GM18498 (cell line): ENCODE measurements around the gene RBFOX1.

Experiments
- ATAC-seq: cut with Tn5 transposase; IDR thresholded peaks from one replicate; pipeline ENCODE4 v1.9.1; 2021; ENCODE audit warnings: mild to moderate bottlenecking, moderate library complexity; ENCODE audit not compliant: unreplicated experiment

RBFOX1 gene

GRCh38 chr16:7745276-7745675 is 412.6 kb downstream of the RBFOX1 start:
- ATAC-seq, result no peak

- ATAC-seq, result no peak
Observed at GRCh38 chr16:7746941-7747340, 414.3 kb downstream of the RBFOX1 start.

GRCh38 chr16:7748522-7748921 is 415.9 kb downstream of the RBFOX1 start:
- no peak for ATAC-seq

- no peak for ATAC-seq
Observed at GRCh38 chr16:7755347-7755882, 422.8 kb downstream of the RBFOX1 start.
